Mucosa of rectum (tissue), 2 donors: ENCODE results near the gene NUP35.
A peak's percentile ranks its signal among the peaks of the same experiment; 100 is the strongest.

Source experiments
- H3K27ac ChIP-seq, 2 donors: one replicate each; pipeline ENCODE4 v1.7.0; 2013; ENCODE audit warnings: inconsistent platforms in 2 of 2, low read depth in 2 of 2, low read length in 2 of 2
- H3K27me3 ChIP-seq, 2 donors: one replicate each; pipeline ENCODE4 v1.7.0; 2013; ENCODE audit warnings: low read length in 2 of 2; ENCODE audit not compliant: control insufficient read depth in 2 of 2, insufficient read depth in 2 of 2
- H3K36me3 ChIP-seq, 2 donors: one replicate each; pipeline ENCODE4 v1.7.0; 2013; ENCODE audit warnings: low read length in 2 of 2; ENCODE audit not compliant: control insufficient read depth in 2 of 2, insufficient read depth in 2 of 2
- H3K4me1 ChIP-seq, 2 donors: one replicate each; pipeline ENCODE4 v1.7.0; 2013; ENCODE audit warnings: low read length in 2 of 2, mild to moderate bottlenecking in 1 of 2; ENCODE audit not compliant: control insufficient read depth in 2 of 2, insufficient read depth in 2 of 2
- H3K4me3 ChIP-seq, 2 donors: one replicate each; pipeline ENCODE4 v1.7.0; 2013; ENCODE audit warnings: low read length in 2 of 2
- H3K9ac ChIP-seq, 2 donors: one replicate each; pipeline ENCODE4 v1.7.0; 2013; ENCODE audit warnings: low read length in 2 of 2, low read depth in 1 of 2, mild to moderate bottlenecking in 1 of 2
- H3K9me3 ChIP-seq, 2 donors: one replicate each; pipeline ENCODE4 v1.7.0; 2013; ENCODE audit warnings: low read length in 2 of 2; ENCODE audit not compliant: control insufficient read depth in 2 of 2
- donor health status: healthy.
- donor health status: Normal muscosa, but diverticular disease.

NUP35 gene

GRCh38 chr2:183124222-183124956 is at the start of gene NUP35:
Gene NUP35, plus strand, starts transcription at chr2:183124443. Its CDS starts 15 bp downstream, at chr2:183124458.
- H3K4me1 ChIP-seq, result peaks cover 0 to 6% of the 10 kb centered on the region in 2 donors
- H3K4me3 ChIP-seq, result peak within 1 kb of the TSS; percentile 87 to 97
- peak within 1 kb of the TSS; percentile 68 to 75 for H3K9ac ChIP-seq
- H3K27ac ChIP-seq, result peak within 1 kb of the TSS; percentile 82 to 83
- no peaks in the 10 kb centered on the region for H3K36me3 ChIP-seq
- H3K9me3 ChIP-seq, result no peaks in the 10 kb centered on the region
- H3K27me3 ChIP-seq, result no peaks in the 10 kb centered on the region

DNA sequence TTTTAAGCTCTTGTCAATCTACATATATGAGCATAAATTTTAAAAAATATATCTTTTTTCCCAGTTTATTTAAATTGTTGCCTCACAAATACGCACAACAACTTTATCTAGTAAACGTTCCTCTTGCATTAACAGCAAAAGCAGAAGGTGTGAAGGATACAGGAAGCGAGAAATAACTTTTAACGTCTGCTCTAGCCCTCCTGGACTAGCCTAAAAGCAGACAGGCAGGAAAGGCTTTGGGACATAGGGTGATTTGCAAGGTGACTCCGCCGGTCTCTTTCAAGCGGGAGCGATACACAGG is 46.1 kb upstream of the NUP35 start:
- H3K27ac ChIP-seq, result peak overlapping the region; percentile 76 to 84
- no peaks in the 10 kb centered on the region for H3K9me3 ChIP-seq
- peak overlapping the region; percentile 86 to 92 for H3K4me3 ChIP-seq
- H3K27me3 ChIP-seq, result no peaks in the 10 kb centered on the region
- no peaks in the 10 kb centered on the region for H3K36me3 ChIP-seq
- H3K4me1 ChIP-seq, result no peaks in the 10 kb centered on the region
- H3K9ac ChIP-seq, result peak overlapping the region; percentile 66 to 75

- no peaks in the 10 kb centered on the region for H3K9me3 ChIP-seq
- H3K4me1 ChIP-seq, result no peaks in the 10 kb centered on the region
- H3K9ac ChIP-seq, result peak within 1 kb of the TSS; percentile 66 to 75
- no peaks in the 10 kb centered on the region for H3K27me3 ChIP-seq
- H3K36me3 ChIP-seq, result no peaks in the 10 kb centered on the region
- peak within 1 kb of the TSS; percentile 86 to 92 for H3K4me3 ChIP-seq
- peak within 1 kb of the TSS; percentile 76 to 84 for H3K27ac ChIP-seq
These were observed 45.6 kb upstream of the NUP35 start, which contains the start of gene DUSP19 for GRCh38 chr2:183078464-183079138. Gene DUSP19, plus strand, starts transcription at chr2:183078747. Its CDS starts 187 bp downstream, at chr2:183078934.

- peak overlapping the region; percentile 66 to 75 for H3K9ac ChIP-seq
- no peaks in the 10 kb centered on the region for H3K36me3 ChIP-seq
- H3K27ac ChIP-seq, result peak overlapping the region; percentile 76 to 84
- no peaks in the 10 kb centered on the region for H3K4me1 ChIP-seq
- H3K4me3 ChIP-seq, result peak overlapping the region; percentile 86 to 92
- no peaks in the 10 kb centered on the region for H3K9me3 ChIP-seq
- H3K27me3 ChIP-seq, result no peaks in the 10 kb centered on the region
These were observed 45.0 kb upstream of the NUP35 start for GRCh38 chr2:183079139-183079775.

DNA sequence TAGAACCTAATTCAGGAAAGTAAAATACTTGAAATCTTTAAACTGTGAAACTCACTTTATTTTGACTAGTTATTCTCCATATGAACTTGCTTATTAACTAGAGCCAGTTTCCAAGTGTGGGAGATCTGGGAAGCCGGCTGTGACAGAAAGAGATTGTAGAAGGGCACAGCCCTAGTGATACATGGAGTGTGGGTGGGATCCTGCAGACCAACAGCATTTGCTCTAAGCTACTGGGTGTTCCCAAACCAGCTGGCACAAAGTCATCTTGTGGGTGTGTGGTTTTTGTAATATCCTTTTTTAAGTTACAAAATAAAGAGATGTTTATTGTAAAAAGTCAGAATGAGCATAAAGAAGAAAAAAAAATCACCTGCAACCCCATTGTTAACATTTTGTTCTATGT is 42.3 kb upstream of the NUP35 start:
- Histone ChIP-seq H3K36me3 (no peaks in the 10 kb centered on the region), H3K27me3 (no peaks in the 10 kb centered on the region), H3K27ac (no peak overlapping the region), H3K4me3 (no peak overlapping the region), H3K9me3 (no peaks in the 10 kb centered on the region), H3K9ac (no peak overlapping the region), H3K4me1 (no peaks in the 10 kb centered on the region)

DNA sequence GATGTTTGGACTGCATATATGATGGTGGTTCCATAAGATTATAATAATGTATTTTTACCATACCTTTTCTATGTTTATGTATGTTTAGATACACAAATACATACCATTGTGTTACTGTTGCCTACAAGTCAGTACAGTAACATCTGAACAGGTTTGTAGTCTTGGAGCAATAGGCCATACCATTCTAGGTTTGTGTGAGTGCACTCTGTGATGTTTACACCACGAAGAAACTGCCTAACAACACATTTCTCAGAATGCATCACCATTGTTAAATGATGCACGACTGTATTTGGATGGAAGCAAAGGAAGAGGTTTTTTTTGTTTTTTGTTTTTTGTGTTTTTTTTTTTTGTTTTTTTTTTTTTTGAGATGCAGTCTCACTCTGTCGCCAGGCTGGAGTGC is 36.2 kb upstream of the NUP35 start:
- Histone ChIP-seq H3K9me3 (no peaks in the 10 kb centered on the region), H3K4me3 (no peak overlapping the region), H3K27ac (no peak overlapping the region), H3K36me3 (no peaks in the 10 kb centered on the region), H3K9ac (no peak overlapping the region), H3K4me1 (no peaks in the 10 kb centered on the region), H3K27me3 (no peaks in the 10 kb centered on the region)

- H3K4me3 ChIP-seq, result no peak overlapping the region
- no peaks in the 10 kb centered on the region for H3K36me3 ChIP-seq
- H3K27me3 ChIP-seq, result no peaks in the 10 kb centered on the region
- no peak overlapping the region for H3K27ac ChIP-seq
- H3K9ac ChIP-seq, result no peak overlapping the region
- H3K4me1 ChIP-seq, result no peaks in the 10 kb centered on the region
- H3K9me3 ChIP-seq, result no peaks in the 10 kb centered on the region
These were observed 34.9 kb upstream of the NUP35 start for GRCh38 chr2:183089192-183089851.

DNA sequence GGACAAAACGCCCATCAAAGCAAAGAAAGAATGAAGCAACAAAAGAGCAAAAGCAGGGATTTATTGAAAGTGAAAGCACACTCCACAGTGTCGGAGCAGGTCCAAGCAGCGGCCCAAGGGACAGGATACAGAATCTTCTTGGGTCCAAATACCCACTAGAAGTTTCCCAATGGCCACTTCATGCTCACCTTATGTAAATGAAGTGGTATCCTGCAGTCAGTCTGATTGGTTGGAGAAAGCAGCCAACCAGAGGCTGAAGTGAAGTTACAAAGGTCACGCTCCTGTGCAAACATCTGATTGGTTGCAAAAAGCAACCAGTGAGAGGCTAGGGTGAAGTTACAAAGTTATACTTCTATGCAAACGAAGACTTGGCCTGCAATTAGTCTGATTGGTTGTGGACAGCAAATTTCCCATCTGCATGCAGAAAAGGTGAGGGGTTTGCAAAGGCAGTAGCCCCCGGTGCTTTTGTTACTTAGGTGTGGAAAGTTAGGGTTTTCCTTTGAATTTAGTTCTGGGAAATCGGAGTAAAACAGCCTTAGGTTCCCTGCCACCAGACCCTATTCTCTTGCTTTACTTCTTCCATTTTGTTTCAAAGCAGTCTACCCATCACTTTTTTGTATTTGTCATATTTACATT is 32.8 kb upstream of the NUP35 start:
- no peak overlapping the region for H3K9ac ChIP-seq
- H3K27ac ChIP-seq, result no peak overlapping the region
- no peaks in the 10 kb centered on the region for H3K27me3 ChIP-seq
- no peaks in the 10 kb centered on the region for H3K36me3 ChIP-seq
- H3K9me3 ChIP-seq, result no peaks in the 10 kb centered on the region
- no peaks in the 10 kb centered on the region for H3K4me1 ChIP-seq
- H3K4me3 ChIP-seq, result no peak overlapping the region

DNA sequence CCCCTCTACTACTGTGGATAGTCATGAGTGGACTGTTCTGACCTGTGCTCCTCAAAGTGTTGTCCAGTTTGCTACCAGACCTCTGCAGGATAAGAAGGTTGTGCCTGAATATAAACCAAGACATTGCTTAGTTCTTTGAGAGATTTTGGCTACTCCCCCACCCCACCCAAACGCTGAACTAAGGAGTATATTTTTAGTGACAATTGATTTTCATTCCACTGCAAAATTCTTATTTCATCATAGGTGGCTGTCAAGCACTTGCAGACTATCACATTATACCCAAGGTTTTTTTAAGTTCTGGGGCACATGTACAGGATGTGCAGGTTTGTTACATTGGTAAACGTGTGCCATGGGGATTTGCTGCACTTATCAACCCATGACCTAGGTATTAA is 32.3 kb upstream of the NUP35 start:
- Histone ChIP-seq H3K27me3 (no peaks in the 10 kb centered on the region), H3K36me3 (no peaks in the 10 kb centered on the region), H3K27ac (no peak overlapping the region), H3K4me1 (no peaks in the 10 kb centered on the region), H3K9me3 (no peaks in the 10 kb centered on the region), H3K9ac (no peak overlapping the region), H3K4me3 (no peak overlapping the region)
